BLaER1 (cell line): Measurements from ENCODE around the gene SLC29A1.
A peak's percentile ranks its signal among the peaks of the same experiment; 100 is the strongest.

ENCODE experiments used
- H3K27ac ChIP-seq: shearing (Covaris generic); formaldehyde crosslinking; 2 replicates; pipeline ENCODE4 v1.8.1; 2022
- H3K27me3 ChIP-seq: shearing (Covaris generic); formaldehyde crosslinking; 2 replicates; pipeline ENCODE4 v1.8.1; 2022
- H3K36me3 ChIP-seq: shearing (Covaris generic); formaldehyde crosslinking; 2 replicates; pipeline ENCODE4 v1.8.1; 2022
- H3K4me1 ChIP-seq: shearing (Covaris generic); formaldehyde crosslinking; 2 replicates; pipeline ENCODE4 v1.8.1; 2022
- H3K4me2 ChIP-seq: shearing (Covaris generic); formaldehyde crosslinking; 2 replicates; pipeline ENCODE4 v1.8.1; 2022
- H3K4me3 ChIP-seq: shearing (Covaris generic); formaldehyde crosslinking; 2 replicates; pipeline ENCODE4 v1.8.1; 2022
- H3K9ac ChIP-seq: shearing (Covaris generic); formaldehyde crosslinking; 2 replicates; pipeline ENCODE4 v1.8.1; 2022
- H3K9me3 ChIP-seq: shearing (Covaris generic); formaldehyde crosslinking; 2 replicates; pipeline ENCODE4 v1.8.1; 2022
- H4K20me1 ChIP-seq: shearing (Covaris generic); formaldehyde crosslinking; 2 replicates; pipeline ENCODE4 v1.8.1; 2022
- Cebpa-rat ChIP-seq: shearing (Covaris generic); IDR thresholded peaks from 2 replicates; pipeline ENCODE4 v1.8.1; 2022

SLC29A1 gene

DNA sequence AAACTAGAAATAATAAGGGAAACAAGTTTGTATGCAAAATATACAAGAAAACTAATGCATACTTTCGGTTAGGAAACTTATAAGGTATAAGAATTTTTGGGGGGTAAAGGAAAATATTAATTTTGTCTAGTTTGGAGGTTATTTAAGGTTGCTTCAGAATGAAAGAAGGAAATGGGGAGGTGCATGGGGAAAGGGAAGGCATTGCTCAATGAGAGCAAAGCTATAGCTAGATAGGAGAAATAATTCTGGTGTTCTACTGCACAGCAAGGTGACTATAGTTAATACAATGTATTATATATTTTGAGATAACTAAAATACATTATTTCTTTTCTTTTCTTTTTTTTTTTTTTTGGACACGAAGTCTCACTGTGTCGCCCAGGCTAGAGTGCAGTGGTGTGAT lies 12.1 kb upstream of the SLC29A1 start:
- no peak overlapping the region for H3K4me2 ChIP-seq
- H3K27me3 ChIP-seq: no peaks in the 10 kb centered on the region
- no peak overlapping the region for H3K4me3 ChIP-seq
- no peaks in the 10 kb centered on the region for H3K36me3 ChIP-seq
- peaks cover 4% of the 10 kb centered on the region; the same call in 1 of the 2 replicates for H3K4me1 ChIP-seq
- no peak overlapping the region for H3K9ac ChIP-seq
- no peak for TF ChIP-seq Cebpa-rat
- no peaks in the 10 kb centered on the region for H4K20me1 ChIP-seq
- H3K27ac ChIP-seq: no peak overlapping the region
- no peaks in the 10 kb centered on the region for H3K9me3 ChIP-seq

- H3K27ac ChIP-seq: no peak overlapping the region
- no peak overlapping the region for H3K9ac ChIP-seq
- peaks cover 30% of the 10 kb centered on the region for H3K4me1 ChIP-seq
- no peak overlapping the region for H3K4me2 ChIP-seq
- no peak for TF ChIP-seq Cebpa-rat
- no peak overlapping the region for H3K4me3 ChIP-seq
- H3K27me3 ChIP-seq: no peaks in the 10 kb centered on the region
- no peaks in the 10 kb centered on the region for H4K20me1 ChIP-seq
- H3K9me3 ChIP-seq: no peaks in the 10 kb centered on the region
- no peaks in the 10 kb centered on the region for H3K36me3 ChIP-seq
Measured at GRCh38 chr6:44214307-44214706, 9.1 kb upstream of the SLC29A1 start.

DNA sequence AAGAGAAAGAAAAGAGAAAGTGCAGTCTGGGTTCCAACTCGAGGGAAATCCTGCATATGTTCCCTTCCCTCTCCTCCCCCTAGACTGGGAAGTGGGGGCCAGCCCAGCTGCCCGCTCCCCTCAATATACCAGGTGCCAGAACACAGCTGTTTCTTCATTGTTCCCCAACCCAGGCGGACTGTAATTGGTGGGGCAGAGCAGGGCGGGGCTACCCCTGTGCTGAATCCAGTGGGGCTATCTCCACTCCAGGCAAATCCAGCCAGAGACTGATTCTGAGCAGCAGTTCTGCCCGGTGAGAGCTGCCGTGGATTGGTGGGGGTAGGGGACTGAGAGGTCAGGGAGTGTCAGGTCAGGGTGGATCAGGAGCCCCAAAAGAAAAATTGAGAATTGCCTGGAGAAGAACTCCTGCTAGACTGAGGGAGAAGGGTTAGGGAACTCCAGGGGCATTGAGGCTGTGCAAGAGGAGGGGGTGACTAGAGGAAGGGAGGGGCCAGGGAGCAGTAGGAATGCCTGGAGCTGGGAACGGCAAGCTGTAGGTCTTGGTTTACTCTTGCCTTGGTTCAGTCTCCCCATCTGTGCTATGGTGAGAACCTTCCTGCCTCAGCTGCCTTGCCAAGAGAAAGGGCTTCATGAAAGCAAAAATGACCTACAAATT lies 6.6 kb upstream of the SLC29A1 start, which contains the start of gene MYMX:
Gene MYMX (plus strand): TSS at position 250 of the 655 bp plus-strand sequence. CDS start 546 bp downstream, outside the sequence.
- peaks cover 49% of the 10 kb centered on the region for H3K4me1 ChIP-seq
- no peak within 1 kb of the TSS for H3K27ac ChIP-seq
- no peaks in the 10 kb centered on the region for H4K20me1 ChIP-seq
- H3K9me3 ChIP-seq: no peaks in the 10 kb centered on the region
- TF ChIP-seq Cebpa-rat: no peak
- H3K9ac ChIP-seq: no peak within 1 kb of the TSS
- no peaks in the 10 kb centered on the region for H3K27me3 ChIP-seq
- H3K36me3 ChIP-seq: no peaks in the 10 kb centered on the region
- H3K4me3 ChIP-seq: no peak within 1 kb of the TSS
- peak within 1 kb of the TSS; percentile 52 for H3K4me2 ChIP-seq

DNA sequence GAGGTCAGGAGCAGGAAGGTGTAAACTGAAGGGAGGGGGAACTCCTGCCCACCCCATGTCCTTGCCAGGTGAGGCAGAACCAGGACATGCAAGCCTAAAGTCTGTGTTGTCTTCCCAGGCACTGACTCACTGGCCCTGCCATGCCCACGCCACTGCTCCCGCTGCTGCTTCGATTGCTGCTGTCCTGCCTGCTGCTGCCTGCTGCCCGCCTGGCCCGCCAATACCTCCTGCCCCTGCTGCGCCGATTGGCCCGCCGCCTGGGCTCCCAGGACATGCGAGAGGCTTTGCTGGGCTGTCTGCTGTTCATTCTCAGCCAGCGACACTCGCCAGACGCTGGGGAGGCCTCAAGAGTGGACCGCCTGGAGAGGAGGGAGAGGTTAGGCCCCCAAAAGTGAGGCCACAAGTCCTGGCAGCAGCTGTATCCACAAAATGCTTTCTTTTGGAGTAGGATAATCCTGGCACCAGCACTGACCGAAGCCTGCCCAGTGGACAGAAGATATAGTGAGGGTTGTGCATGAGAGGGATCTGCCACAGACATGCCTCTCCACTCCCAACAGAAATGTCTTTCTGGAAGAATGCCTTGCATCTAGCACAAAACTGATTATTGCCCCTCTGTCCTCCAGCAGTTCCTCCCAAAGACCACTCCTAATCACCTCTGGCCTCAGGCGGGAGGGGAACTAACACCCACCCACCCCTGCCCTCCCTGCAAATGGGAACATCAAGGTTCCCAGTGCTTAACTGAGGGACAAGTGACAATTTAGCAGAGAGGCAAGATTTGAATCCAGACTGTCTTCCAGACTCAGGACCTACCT lies 5.9 kb upstream of the SLC29A1 start:
- no peak overlapping the region for H3K27ac ChIP-seq
- H3K4me2 ChIP-seq: peak overlapping the region; percentile 52; the same call in 1 of the 2 replicates
- H3K4me3 ChIP-seq: no peak overlapping the region
- no peak for TF ChIP-seq Cebpa-rat
- no peaks in the 10 kb centered on the region for H3K27me3 ChIP-seq
- H3K36me3 ChIP-seq: no peaks in the 10 kb centered on the region
- H4K20me1 ChIP-seq: no peaks in the 10 kb centered on the region
- peaks cover 54% of the 10 kb centered on the region for H3K4me1 ChIP-seq
- no peak overlapping the region for H3K9ac ChIP-seq
- no peaks in the 10 kb centered on the region for H3K9me3 ChIP-seq

GRCh38 chr6:44219053-44219814 lies 4.2 kb upstream of the SLC29A1 start:
- peak overlapping the region; percentile 62 for H3K4me3 ChIP-seq
- H3K9ac ChIP-seq: peak overlapping the region; percentile 60; the same call in 1 of the 2 replicates
- no peaks in the 10 kb centered on the region for H3K9me3 ChIP-seq
- H3K27me3 ChIP-seq: no peaks in the 10 kb centered on the region
- H3K4me2 ChIP-seq: peak overlapping the region; percentile 89
- H3K4me1 ChIP-seq: peaks cover 63% of the 10 kb centered on the region
- H4K20me1 ChIP-seq: no peaks in the 10 kb centered on the region
- no peak for TF ChIP-seq Cebpa-rat
- no peaks in the 10 kb centered on the region for H3K36me3 ChIP-seq
- H3K27ac ChIP-seq: peak overlapping the region; percentile 70

DNA sequence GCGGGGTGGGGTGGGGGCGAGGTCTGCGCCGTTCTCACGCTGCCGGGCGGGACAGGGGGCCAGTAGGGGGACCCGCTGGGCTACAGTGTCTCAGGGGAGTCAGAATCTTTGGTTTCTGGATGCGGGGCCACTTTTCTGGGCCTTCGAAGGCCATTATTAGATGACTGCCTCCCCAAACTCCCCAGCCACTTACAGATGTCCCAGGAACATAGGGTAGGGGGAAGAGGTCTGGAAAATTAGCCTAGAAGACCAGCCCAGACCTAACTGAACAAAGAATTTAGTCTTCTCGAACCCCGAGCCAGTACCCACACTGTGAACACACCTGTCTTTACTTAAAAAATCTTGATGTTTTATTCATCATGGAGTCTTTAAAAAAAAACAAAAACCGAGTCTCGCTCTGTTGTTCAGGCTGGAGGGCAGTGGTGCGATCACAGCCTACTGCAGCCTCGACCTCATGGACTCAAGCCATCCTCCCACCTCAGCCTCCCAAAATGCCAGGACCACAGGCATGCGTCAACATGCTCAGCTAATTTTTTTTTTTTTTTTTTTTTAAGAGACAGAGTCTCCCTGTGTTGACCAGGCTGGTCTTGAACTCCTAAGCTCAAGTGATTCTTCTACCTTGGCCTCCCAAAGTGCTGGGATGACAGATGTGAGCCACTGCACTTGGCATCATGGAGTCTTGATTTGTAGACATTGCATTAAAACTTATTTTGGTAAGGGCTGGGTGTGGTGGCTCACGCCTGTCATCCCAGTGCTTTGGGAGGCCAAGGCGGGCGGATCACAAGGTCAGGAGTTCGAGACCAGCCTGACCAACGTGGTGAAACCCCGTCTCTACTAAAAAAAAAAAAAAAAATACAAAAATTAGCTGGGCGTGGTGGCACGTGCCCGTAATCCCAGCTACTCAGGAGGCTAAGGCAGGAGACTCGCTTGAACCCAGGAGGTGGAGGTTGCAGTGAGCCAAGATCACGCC lies 3.3 kb upstream of the SLC29A1 start:
- H3K27ac ChIP-seq: no peak overlapping the region
- no peaks in the 10 kb centered on the region for H3K36me3 ChIP-seq
- H3K4me1 ChIP-seq: peaks cover 72% of the 10 kb centered on the region
- no peak for TF ChIP-seq Cebpa-rat
- H3K4me3 ChIP-seq: no peak overlapping the region
- no peaks in the 10 kb centered on the region for H3K9me3 ChIP-seq
- H3K4me2 ChIP-seq: peak overlapping the region; percentile 89
- H3K9ac ChIP-seq: no peak overlapping the region
- peaks cover 8% of the 10 kb centered on the region for H4K20me1 ChIP-seq
- no peaks in the 10 kb centered on the region for H3K27me3 ChIP-seq

GRCh38 chr6:44220913-44221290 lies 2.5 kb upstream of the SLC29A1 start:
- Histone ChIP-seq H3K4me3 (no peak overlapping the region), H3K4me1 (peaks cover 79% of the 10 kb centered on the region), H3K9me3 (no peaks in the 10 kb centered on the region), H3K27ac (no peak overlapping the region), H3K4me2 (0 out of 2 replicates have a peak overlapping the region, but pooled peaks have one; percentile 54), H3K27me3 (no peaks in the 10 kb centered on the region), H4K20me1 (peaks cover 16% of the 10 kb centered on the region), H3K36me3 (no peaks in the 10 kb centered on the region), H3K9ac (no peak overlapping the region)
- TF ChIP-seq Cebpa-rat: no peak

DNA sequence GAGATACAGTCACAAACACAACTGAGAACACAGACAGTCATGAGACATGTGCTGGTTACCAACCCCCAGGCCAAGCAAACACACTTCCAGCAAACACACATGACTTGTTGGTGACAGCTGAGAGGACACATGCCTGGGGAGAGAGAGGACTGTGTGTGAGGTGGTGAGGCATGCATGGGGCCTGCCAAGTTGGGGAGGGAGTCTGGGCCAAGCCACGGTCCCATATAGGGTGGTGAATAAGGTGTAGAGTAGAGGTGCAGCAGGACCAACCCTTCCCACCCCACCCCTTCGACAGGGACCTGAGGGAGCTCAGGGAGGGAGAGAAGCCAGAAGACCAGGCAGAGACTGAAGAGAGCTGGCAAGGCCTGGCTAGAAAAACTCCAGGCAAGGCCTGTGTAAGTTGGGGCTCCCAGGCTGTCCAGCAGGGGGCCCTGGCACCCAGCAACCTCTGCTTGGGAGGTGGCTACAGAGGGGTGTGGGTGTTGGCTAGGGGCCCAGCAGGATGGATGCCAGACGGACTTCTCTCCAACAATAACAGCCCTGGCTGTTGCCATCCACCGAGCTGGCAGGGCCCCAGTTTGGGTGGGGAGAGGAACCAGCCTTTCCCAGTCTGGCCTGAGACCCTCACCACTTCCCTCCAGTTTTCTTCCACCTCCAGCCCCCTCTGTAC lies 2.0 kb upstream of the SLC29A1 start:
- Histone ChIP-seq H3K27me3 (no peaks in the 10 kb centered on the region), H3K27ac (no peak overlapping the region), H3K4me1 (peaks cover 79% of the 10 kb centered on the region), H3K4me3 (no peak overlapping the region), H4K20me1 (peaks cover 21% of the 10 kb centered on the region), H3K4me2 (peak overlapping the region; percentile 54), H3K9me3 (no peaks in the 10 kb centered on the region), H3K9ac (no peak overlapping the region), H3K36me3 (no peaks in the 10 kb centered on the region)
- TF ChIP-seq Cebpa-rat: no peak
